Medulla oblongata (tissue), 1 donor: Measurements from ENCODE around the gene CABCOCO1.
"Not testable (repeated sequence)": the region's sequence is repeated elsewhere in the genome, so short reads cannot be mapped to it uniquely, and the experiment has no call there.

Experiments
- DNase-seq: peaks from one replicate; pipeline ENCODE4 v3.0.0-alpha.2; 2015; ENCODE audit errors: extremely low spot score

The CABCOCO1 gene

DNA sequence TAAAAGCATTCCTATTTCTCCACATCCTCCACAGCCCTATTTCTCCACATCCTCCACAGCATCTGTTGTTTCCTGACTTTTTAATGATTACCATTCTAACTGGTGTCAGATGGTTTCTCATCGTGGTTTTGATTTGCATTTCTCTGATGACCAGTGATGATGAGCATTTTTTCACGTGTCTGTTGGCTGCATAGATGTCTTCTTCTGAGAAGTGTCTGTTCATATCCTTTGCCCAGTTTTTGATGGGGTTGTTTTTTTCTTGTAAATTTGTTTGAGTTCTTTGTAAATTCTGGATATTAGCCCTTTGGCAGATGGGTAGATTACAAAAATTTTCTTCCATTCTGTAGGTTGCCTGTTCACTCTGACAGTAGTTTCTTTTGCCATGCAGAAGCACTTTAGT, 49.4 kb downstream of the CABCOCO1 start:
- DNase-seq = not testable (repeated sequence)

DNA sequence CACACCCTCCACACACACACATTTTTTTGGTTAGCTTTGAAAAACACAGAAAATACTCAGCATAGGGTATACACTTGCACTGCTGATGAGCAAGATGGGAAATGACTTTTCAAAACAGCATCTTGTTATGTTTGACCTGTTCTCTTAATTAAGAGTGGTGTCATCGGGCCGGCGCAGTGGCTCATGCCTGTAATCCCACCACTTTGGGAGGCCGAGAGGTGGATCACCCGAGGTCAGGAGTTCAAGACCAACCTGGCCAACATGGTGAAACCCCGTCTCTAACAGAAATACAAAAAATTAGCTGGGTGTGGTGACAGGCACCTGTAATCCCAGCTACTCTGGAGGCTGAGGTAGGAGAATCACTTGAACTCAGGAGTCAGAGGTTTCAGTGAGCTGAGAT, 56.7 kb downstream of the CABCOCO1 start:
- DNase-seq = not testable (repeated sequence)

DNA sequence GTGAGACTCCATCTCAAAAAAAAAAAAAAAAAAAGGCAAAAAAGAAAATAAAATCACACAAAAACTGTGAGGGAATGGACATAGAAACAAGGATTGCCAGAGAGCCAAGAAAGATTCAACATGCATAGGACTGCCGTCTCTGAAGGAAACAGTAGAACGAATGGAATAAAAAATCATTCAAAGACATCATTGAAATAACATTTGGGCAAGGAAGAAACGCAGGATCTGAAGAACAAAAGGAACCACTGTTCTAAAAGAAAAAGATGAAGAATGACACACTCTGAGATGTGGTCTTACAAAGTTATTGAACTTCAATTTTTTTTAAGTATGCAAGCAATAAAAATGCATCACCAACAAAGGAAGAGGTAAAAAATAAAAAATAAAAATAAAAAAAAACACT, 57.2 kb downstream of the CABCOCO1 start:
- DNase-seq = no peak

DNA sequence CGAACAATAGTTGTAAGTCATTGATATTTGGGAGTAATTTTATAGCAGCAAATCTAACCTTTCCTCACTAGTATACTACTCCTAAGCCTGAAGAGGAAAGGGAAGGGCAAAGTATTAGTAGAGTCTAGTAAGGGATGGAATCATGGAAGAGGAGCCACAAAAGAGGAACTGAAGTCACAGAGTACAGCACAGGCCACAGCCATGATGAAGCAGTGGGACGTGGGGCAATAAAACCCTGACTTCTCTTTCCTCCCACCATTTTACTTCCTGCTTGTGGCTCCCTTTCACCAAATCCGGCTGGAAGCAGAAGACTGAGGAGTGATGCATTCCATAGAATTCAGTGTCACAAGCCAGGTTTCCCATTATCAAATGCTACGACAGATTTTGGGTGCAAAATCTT, 58.7 kb downstream of the CABCOCO1 start:
- DNase-seq = no peak

- DNase-seq = not testable (repeated sequence)
Measured at GRCh38 chr10:61725221-61725620, 62.5 kb downstream of the CABCOCO1 start.

GRCh38 chr10:61729596-61729995, 66.9 kb downstream of the CABCOCO1 start:
- no peak for DNase-seq

- DNase-seq = no peak
Measured at GRCh38 chr10:61730671-61731070, 67.9 kb downstream of the CABCOCO1 start.

GRCh38 chr10:61731638-61732037, 68.9 kb downstream of the CABCOCO1 start:
- DNase-seq = no peak

DNA sequence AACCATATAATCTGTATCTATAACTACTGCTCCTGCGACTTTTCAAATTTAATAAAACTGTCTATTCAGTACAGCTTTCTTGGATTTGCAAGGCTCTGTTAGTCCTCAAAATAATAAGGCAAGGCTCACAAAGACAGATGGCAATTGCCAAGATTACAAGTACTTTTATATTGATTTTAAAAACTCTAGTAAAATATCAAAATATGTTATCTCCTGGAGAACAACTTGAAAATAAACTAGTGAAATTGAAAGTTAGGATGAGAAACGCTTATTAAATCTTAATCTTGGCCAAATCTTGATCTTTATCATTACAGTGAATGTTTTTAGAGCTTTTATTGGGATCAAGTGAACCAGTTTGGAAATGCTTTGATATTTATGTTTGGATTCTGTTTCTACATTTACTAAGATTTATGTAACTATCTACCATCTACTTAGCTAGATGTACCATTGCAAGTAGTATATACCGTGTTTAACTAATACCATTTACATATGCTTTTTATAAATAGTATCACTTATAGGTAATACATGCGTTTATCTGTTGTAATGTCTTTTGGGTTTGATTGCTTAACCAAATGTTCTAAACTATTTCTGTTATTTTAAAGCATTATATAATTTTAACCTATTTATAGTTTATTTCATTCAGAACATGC, 70.0 kb downstream of the CABCOCO1 start:
- DNase-seq = no peak

- peak; percentile 82 for DNase-seq
Measured at GRCh38 chr10:61733358-61733940, 70.7 kb downstream of the CABCOCO1 start.

GRCh38 chr10:61735882-61736281, 73.2 kb downstream of the CABCOCO1 start:
- DNase-seq = no peak

- not testable (repeated sequence) for DNase-seq
Measured at GRCh38 chr10:61737455-61737854, 74.7 kb downstream of the CABCOCO1 start.

GRCh38 chr10:61742812-61743211, 80.1 kb downstream of the CABCOCO1 start:
- DNase-seq = no peak

DNA sequence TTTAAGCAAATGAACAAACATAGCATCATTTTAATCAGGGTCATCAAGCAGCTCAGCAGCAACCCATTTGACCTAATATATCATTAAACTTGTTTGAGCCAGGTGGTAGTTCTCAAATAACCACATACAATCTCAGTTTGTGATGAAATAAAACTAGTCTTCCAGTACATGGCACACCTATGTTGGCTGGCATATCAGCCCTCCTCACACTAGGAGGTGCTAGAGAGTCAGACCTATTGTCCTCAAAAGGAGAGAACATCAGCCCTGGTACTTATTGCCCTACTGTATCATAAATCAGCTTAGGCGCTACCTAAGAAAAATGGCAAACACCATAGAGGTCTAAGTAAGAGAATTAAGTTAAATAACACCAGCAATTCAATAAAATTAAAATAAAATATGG, 81.7 kb downstream of the CABCOCO1 start:
- DNase-seq = no peak

GRCh38 chr10:61746377-61746776, 83.6 kb downstream of the CABCOCO1 start:
- no peak for DNase-seq

DNA sequence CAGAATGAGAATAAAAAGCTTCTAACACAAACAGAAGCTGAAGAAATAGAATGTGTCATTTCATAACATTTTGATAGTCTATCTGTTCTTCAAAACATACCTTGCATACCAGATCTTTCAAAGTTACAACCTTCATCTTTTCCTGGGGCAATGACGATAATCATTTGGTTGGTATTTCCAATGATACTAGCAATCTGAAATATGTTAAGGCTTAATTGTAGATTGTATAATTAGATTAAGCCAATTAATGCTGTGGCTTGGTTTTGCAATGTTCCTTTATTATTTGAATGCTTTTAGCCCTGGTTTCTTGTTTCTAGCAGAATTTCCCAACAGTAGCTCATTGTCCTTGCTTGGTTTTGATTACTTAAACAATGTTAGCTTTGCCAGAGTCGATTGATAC, 84.6 kb downstream of the CABCOCO1 start:
- DNase-seq = no peak

- DNase-seq = no peak
Measured at GRCh38 chr10:61749291-61749690, 86.6 kb downstream of the CABCOCO1 start.

GRCh38 chr10:61750943-61751471, 88.3 kb downstream of the CABCOCO1 start:
- peak; percentile 43 for DNase-seq

GRCh38 chr10:61751599-61751998, 88.9 kb downstream of the CABCOCO1 start:
- DNase-seq = no peak

- DNase-seq = peak; percentile 26
Measured at GRCh38 chr10:61752111-61753011, 89.6 kb downstream of the CABCOCO1 start.

DNA sequence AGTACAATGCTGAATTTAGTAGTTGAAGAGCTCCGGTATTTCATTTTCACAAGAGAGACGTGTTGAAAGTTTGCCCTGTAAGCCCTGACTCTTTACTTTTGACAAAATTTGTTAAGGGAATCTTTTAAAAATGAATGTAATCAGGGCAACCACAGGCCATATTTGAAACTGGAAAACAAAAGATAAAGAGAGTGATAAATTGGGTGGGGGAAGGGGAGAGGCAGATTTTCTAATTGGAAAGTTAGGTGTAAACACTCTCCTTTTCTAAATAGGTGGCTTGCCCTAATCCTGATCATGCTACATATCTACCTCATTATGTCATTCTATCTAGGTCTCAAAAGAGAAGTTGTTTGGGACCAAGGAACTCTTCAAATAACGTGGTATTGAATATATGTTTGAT, 90.7 kb downstream of the CABCOCO1 start:
- DNase-seq = no peak
